ENCODE data around the gene ERMN.
A peak's percentile ranks its signal among the peaks of the same experiment; 100 is the strongest.
"Not testable (repeated sequence)": the region's sequence is repeated elsewhere in the genome, so short reads cannot be mapped to it uniquely, and the experiment has no call there.

Gene ERMN

GRCh38 chr2:157325786-157326185 lies at the start of gene ERMN:
ERMN (minus strand) TSS chr2:157325824; CDS start chr2:157325642, 182 bp downstream.
- DNase-seq (ENCODE audit: low read depth in 2 of 2, low spot score in 1 of 2), result no peak

- no peak for DNase-seq (ENCODE audit: low read depth in 2 of 2, low spot score in 1 of 2)
Measured at GRCh38 chr2:157375384-157375783, 49.8 kb upstream of the ERMN start.

GRCh38 chr2:157368508-157368907 lies 42.9 kb upstream of the ERMN start:
- DNase-seq (ENCODE audit: low read depth in 2 of 2, low spot score in 1 of 2), result not testable (repeated sequence)

- DNase-seq (ENCODE audit: low read depth in 2 of 2, low spot score in 1 of 2), result no peak
Measured at GRCh38 chr2:157367704-157368103, 42.1 kb upstream of the ERMN start.

- no peak for DNase-seq (ENCODE audit: low read depth in 2 of 2, low spot score in 1 of 2)
Measured at GRCh38 chr2:157364257-157364974, 38.8 kb upstream of the ERMN start.

GRCh38 chr2:157363612-157364101 lies 38.0 kb upstream of the ERMN start:
- no peak for DNase-seq (ENCODE audit: low read depth in 2 of 2, low spot score in 1 of 2)

- DNase-seq (ENCODE audit: low read depth in 2 of 2, low spot score in 1 of 2), result no peak
Measured at GRCh38 chr2:157362627-157363026, 37.0 kb upstream of the ERMN start.

GRCh38 chr2:157361526-157361925 lies 35.9 kb upstream of the ERMN start:
- DNase-seq (ENCODE audit: low read depth in 2 of 2, low spot score in 1 of 2), result no peak

GRCh38 chr2:157359628-157360027 lies 34.0 kb upstream of the ERMN start:
- no peak for DNase-seq (ENCODE audit: low read depth in 2 of 2, low spot score in 1 of 2)

- no peak for DNase-seq (ENCODE audit: low read depth in 2 of 2, low spot score in 1 of 2)
Measured at GRCh38 chr2:157355618-157356017, 30.0 kb upstream of the ERMN start.

GRCh38 chr2:157349949-157350515 lies 24.4 kb upstream of the ERMN start:
- no peak for DNase-seq (ENCODE audit: low read depth in 2 of 2, low spot score in 1 of 2)

- DNase-seq (ENCODE audit: low read depth in 2 of 2, low spot score in 1 of 2), result no peak
Measured at GRCh38 chr2:157348291-157348921, 22.8 kb upstream of the ERMN start.

GRCh38 chr2:157345647-157346389 lies 20.2 kb upstream of the ERMN start:
- no peak for DNase-seq (ENCODE audit: low read depth in 2 of 2, low spot score in 1 of 2)

- not testable (repeated sequence) for DNase-seq (ENCODE audit: low read depth in 2 of 2, low spot score in 1 of 2)
Measured at GRCh38 chr2:157341381-157341780, 15.8 kb upstream of the ERMN start.

- DNase-seq (ENCODE audit: low read depth in 2 of 2, low spot score in 1 of 2), result no peak
Measured at GRCh38 chr2:157339965-157340655, 14.5 kb upstream of the ERMN start.

- no peak for DNase-seq (ENCODE audit: low read depth in 2 of 2, low spot score in 1 of 2)
Measured at GRCh38 chr2:157337978-157338377, 12.4 kb upstream of the ERMN start.

GRCh38 chr2:157336137-157337010 lies 10.8 kb upstream of the ERMN start:
- peak in 1 of 2 donors; percentile 7 for DNase-seq (ENCODE audit: low read depth in 2 of 2, low spot score in 1 of 2)

- no peak for DNase-seq (ENCODE audit: low read depth in 2 of 2, low spot score in 1 of 2)
Measured at GRCh38 chr2:157334797-157335196, 9.2 kb upstream of the ERMN start.

GRCh38 chr2:157334335-157334734 lies 8.7 kb upstream of the ERMN start:
- no peak for DNase-seq (ENCODE audit: low read depth in 2 of 2, low spot score in 1 of 2)
